HCEC 1CT (cell line): ENCODE data around the gene IFIT5.
"Not testable (repeated sequence)": the region's sequence is repeated elsewhere in the genome, so short reads cannot be mapped to it uniquely, and the experiment has no call there.

Experiments used
- DNase-seq: peaks from one replicate; pipeline ENCODE4 v3.0.0-alpha.2; 2017

The IFIT5 gene

GRCh38 chr10:89440226-89441009, 26.1 kb downstream of the IFIT5 start:
- DNase-seq: no peak

GRCh38 chr10:89442289-89442688, 27.9 kb downstream of the IFIT5 start:
- DNase-seq: no peak

GRCh38 chr10:89444819-89445218, 30.5 kb downstream of the IFIT5 start:
- not testable (repeated sequence) for DNase-seq

GRCh38 chr10:89450901-89451300, 36.5 kb downstream of the IFIT5 start:
- DNase-seq: no peak

GRCh38 chr10:89452193-89452592, 37.8 kb downstream of the IFIT5 start:
- no peak for DNase-seq

- no peak for DNase-seq
These were observed 40.4 kb downstream of the IFIT5 start for GRCh38 chr10:89454561-89455347.

- DNase-seq: peak; percentile 83
These were observed 43.9 kb downstream of the IFIT5 start for GRCh38 chr10:89458291-89458690.

- DNase-seq: peak; percentile 38
These were observed 44.4 kb downstream of the IFIT5 start for GRCh38 chr10:89458784-89459183.

GRCh38 chr10:89463846-89464537, 49.6 kb downstream of the IFIT5 start:
- DNase-seq: no peak

- peak; percentile 68 for DNase-seq
These were observed 50.8 kb downstream of the IFIT5 start for GRCh38 chr10:89465196-89465595.

GRCh38 chr10:89466599-89467035, 52.2 kb downstream of the IFIT5 start:
- peak; percentile 62 for DNase-seq

GRCh38 chr10:89468191-89468965, 54.0 kb downstream of the IFIT5 start:
- DNase-seq: no peak

- no peak for DNase-seq
These were observed 55.1 kb downstream of the IFIT5 start for GRCh38 chr10:89469517-89469916.
